ENCODE measurements around the gene MUC12.

MUC12 gene

DNA sequence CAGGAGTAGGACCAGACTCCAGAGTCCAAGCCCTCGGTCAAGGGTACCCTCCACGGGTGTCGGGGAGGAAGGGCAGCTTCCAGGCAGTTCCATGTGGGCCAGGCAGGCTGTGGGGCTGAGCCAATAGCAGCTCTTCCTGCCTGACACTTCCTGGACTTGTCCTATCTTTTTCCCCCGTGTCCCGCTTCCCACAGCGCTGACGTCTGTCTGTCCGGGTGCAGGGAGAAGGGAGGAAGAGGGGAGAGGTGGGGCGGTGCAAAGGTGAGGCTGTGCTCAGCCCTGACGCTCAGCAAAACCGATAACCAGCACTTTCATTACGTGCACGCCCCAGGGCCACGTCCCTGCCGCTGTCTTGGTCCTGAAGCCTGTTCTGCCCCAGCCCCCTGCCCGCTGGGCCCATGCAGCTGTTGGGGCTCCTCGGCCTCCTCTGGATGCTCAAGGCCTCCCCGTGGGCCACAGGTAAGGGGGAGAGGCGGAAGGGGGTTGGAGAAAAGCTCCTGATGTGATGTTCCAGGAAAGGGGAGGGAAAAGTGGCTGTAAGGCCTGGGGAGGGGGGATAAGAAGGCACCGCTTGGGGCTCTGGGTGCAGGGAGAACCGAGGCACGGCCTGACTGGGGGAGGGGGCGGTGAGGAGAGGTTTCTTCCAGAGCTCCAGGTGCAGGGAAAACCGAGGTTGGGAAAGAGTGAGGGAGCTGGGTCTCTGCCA is 20.0 kb upstream of the MUC12 start, which contains the start of gene MUC3A:
MUC3A (plus strand) TSS at position 308 of the 706 bp plus-strand sequence; CDS start at position 399, 91 bp downstream.
- Histone ChIP-seq H3K4me1 (ENCODE audit: insufficient read depth, low read length) (peaks cover 10% of the 10 kb centered on the region), H3K9ac (ENCODE audit: low read depth, low read length) (peak within 1 kb of the TSS; percentile 34), H3K36me3 (ENCODE audit: insufficient read depth, low read length) (no peaks in the 10 kb centered on the region), H3K9me3 (ENCODE audit: control insufficient read depth, insufficient read depth, low read length) (no peaks in the 10 kb centered on the region)

DNA sequence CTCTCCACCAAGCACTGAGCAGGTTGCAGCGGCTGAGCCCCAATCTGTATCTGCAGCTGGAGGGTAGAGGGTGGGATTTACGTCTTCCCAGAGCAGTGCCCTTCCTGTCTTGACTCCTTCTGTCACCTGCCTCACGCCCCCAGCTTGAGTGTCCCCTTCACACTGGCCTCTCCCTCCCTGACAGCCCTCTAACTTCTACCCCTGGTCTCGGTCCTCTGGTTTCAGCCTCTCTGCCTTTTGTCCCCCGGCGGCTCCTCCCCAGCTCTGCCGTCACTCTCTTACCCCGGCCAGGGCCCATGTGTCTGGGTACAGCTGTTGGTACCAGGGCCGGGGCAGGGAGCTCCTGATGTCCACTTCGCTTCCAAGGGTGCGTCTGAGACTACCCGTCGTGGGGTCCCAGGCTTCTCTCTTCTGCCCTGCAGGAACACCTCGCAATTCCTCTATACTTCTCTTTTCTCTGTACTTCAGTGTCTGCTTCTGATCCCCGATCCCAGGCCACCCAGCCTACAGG is 19.4 kb upstream of the MUC12 start:
- Histone ChIP-seq H3K4me1 (ENCODE audit: insufficient read depth, low read length) (peaks cover 10% of the 10 kb centered on the region), H3K36me3 (ENCODE audit: insufficient read depth, low read length) (no peaks in the 10 kb centered on the region), H3K9me3 (ENCODE audit: control insufficient read depth, insufficient read depth, low read length) (no peaks in the 10 kb centered on the region), H3K9ac (ENCODE audit: low read depth, low read length) (peak overlapping the region; percentile 34; the same call in 1 of the 2 replicates)

- Histone ChIP-seq H3K4me1 (ENCODE audit: insufficient read depth, low read length) (peaks cover 10% of the 10 kb centered on the region), H3K9ac (ENCODE audit: low read depth, low read length) (no peak overlapping the region), H3K9me3 (ENCODE audit: control insufficient read depth, insufficient read depth, low read length) (no peaks in the 10 kb centered on the region), H3K36me3 (ENCODE audit: insufficient read depth, low read length) (no peaks in the 10 kb centered on the region)
Measured at GRCh38 chr7:100951172-100951571, 18.2 kb upstream of the MUC12 start.

DNA sequence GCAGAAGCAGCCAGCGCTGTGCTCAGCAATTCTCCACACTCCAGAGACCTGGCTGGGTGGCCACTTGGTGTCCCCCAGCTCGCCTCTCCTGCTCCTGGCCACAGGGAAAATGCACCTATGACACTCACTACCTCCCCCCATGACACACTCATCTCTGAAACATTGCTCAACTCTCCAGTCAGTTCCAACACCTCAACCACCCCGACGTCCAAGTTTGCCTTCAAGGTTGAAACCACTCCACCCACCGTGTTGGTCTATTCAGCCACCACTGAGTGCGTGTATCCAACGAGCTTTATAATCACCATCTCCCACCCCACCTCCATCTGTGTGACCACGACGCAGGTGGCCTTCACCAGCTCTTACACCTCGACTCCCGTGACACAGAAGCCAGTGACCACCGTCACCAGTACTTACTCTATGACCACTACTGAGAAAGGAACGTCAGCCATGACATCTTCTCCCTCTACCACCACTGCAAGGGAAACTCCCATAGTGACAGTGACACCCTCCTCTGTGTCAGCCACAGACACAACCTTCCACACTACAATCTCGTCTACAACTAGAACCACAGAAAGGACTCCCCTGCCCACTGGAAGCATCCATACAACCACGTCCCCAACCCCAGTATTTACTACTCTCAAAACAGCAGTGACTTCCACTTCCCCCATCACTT is 17.3 kb upstream of the MUC12 start:
- H3K4me1 ChIP-seq (ENCODE audit: insufficient read depth, low read length), result peaks cover 10% of the 10 kb centered on the region
- H3K36me3 ChIP-seq (ENCODE audit: insufficient read depth, low read length), result no peaks in the 10 kb centered on the region
- H3K9ac ChIP-seq (ENCODE audit: low read depth, low read length), result no peak overlapping the region
- H3K9me3 ChIP-seq (ENCODE audit: control insufficient read depth, insufficient read depth, low read length), result no peaks in the 10 kb centered on the region

DNA sequence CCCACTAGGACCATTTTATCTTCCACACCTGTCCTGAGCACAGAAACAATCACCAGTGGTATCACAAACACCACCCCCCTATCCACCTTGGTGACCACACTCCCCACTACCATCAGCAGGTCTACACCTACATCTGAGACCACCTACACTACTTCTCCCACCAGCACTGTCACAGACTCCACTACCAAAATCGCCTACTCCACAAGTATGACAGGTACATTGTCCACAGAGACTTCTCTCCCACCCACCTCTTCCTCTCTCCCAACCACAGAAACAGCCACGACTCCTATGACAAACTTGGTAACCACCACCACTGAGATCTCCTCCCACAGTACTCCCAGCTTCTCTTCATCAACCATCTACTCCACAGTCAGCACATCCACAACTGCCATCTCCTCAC is 16.7 kb upstream of the MUC12 start:
- Histone ChIP-seq H3K9me3 (ENCODE audit: control insufficient read depth, insufficient read depth, low read length) (no peaks in the 10 kb centered on the region), H3K36me3 (ENCODE audit: insufficient read depth, low read length) (peaks cover 4% of the 10 kb centered on the region), H3K4me1 (ENCODE audit: insufficient read depth, low read length) (peaks cover 10% of the 10 kb centered on the region)

DNA sequence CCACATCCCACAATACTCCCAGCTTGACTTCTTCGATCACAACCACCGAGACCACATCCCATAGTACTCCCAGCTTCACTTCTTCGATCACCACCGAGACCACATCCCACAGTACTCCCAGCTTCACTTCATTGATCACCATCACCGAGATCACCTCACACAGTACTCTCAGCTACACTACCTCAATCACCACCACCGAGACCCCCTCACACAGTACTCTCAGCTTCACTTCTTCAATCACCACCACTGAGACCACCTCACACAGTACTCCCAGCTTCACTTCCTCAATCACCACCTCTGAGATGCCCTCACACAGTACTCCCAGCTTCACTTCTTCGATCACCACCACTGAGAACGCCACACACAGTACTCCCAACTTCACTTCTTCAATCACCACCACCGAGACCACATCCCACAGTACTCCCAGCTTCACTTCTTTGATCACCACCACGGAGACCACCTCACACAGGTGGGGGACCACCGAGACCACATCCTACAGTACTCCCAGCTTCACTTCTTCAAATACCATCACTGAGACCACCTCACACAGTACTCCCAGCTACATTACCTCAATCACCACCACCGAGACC is 11.4 kb upstream of the MUC12 start:
- Histone ChIP-seq H3K9me3 (ENCODE audit: control insufficient read depth, insufficient read depth, low read length) (0 out of 2 replicates have a peak, but pooled peaks cover 2% of the 10 kb centered on the region), H3K4me1 (ENCODE audit: insufficient read depth, low read length) (no peaks in the 10 kb centered on the region)

More for the DNA sequence above, 16.7 kb upstream of the MUC12 start:
- no peak overlapping the region for H3K9ac ChIP-seq (ENCODE audit: low read depth, low read length)

GRCh38 chr7:100959894-100960293 is 9.5 kb upstream of the MUC12 start:
- Histone ChIP-seq H3K4me1 (ENCODE audit: insufficient read depth, low read length) (peaks cover 6% of the 10 kb centered on the region; the same call in 1 of the 2 replicates), H3K9me3 (ENCODE audit: control insufficient read depth, insufficient read depth, low read length) (0 out of 2 replicates have a peak, but pooled peaks cover 2% of the 10 kb centered on the region), H3K9ac (ENCODE audit: low read depth, low read length) (no peak overlapping the region), H3K36me3 (ENCODE audit: insufficient read depth, low read length) (peaks cover 16% of the 10 kb centered on the region)

More for the DNA sequence above, 11.4 kb upstream of the MUC12 start:
- no peak overlapping the region for H3K9ac ChIP-seq (ENCODE audit: low read depth, low read length)
- H3K36me3 ChIP-seq (ENCODE audit: insufficient read depth, low read length), result peaks cover 16% of the 10 kb centered on the region

- peaks cover 10% of the 10 kb centered on the region; the same call in 1 of the 2 replicates for H3K4me1 ChIP-seq (ENCODE audit: insufficient read depth, low read length)
- 0 out of 2 replicates have a peak, but pooled peaks cover 2% of the 10 kb centered on the region for H3K9me3 ChIP-seq (ENCODE audit: control insufficient read depth, insufficient read depth, low read length)
- peaks cover 13% of the 10 kb centered on the region for H3K36me3 ChIP-seq (ENCODE audit: insufficient read depth, low read length)
- no peak overlapping the region for H3K9ac ChIP-seq (ENCODE audit: low read depth, low read length)
Measured at GRCh38 chr7:100962537-100962936, 6.8 kb upstream of the MUC12 start.

- Histone ChIP-seq H3K4me1 (ENCODE audit: insufficient read depth, low read length) (peaks cover 11% of the 10 kb centered on the region; the same call in 1 of the 2 replicates), H3K36me3 (ENCODE audit: insufficient read depth, low read length) (peaks cover 5% of the 10 kb centered on the region; the same call in 1 of the 2 replicates), H3K9me3 (ENCODE audit: control insufficient read depth, insufficient read depth, low read length) (no peaks in the 10 kb centered on the region), H3K9ac (ENCODE audit: low read depth, low read length) (no peak overlapping the region)
Measured at GRCh38 chr7:100963386-100963785, 6.0 kb upstream of the MUC12 start.

GRCh38 chr7:100963874-100964273 is 5.5 kb upstream of the MUC12 start:
- Histone ChIP-seq H3K4me1 (ENCODE audit: insufficient read depth, low read length) (peaks cover 11% of the 10 kb centered on the region; the same call in 1 of the 2 replicates), H3K36me3 (ENCODE audit: insufficient read depth, low read length) (no peaks in the 10 kb centered on the region; the same call in 1 of the 2 replicates), H3K9me3 (ENCODE audit: control insufficient read depth, insufficient read depth, low read length) (no peaks in the 10 kb centered on the region), H3K9ac (ENCODE audit: low read depth, low read length) (no peak overlapping the region)

DNA sequence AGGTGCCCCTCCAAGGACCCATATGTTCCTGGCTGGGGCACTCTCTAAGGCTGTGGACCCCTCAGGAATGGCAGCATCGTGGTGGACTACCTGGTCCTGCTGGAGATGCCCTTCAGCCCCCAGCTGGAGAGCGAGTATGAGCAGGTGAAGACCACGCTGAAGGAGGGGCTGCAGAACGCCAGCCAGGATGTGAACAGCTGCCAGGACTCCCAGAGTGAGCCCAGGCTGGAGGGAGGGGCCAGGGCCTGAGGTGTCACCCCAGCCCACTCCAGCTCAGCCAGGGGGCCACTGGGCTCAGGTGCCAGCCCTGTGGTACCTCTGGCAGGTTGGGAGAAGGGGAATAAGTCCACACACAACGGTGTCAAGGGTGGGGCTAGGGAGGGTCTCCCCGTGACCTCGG is 4.7 kb upstream of the MUC12 start:
- Histone ChIP-seq H3K9ac (ENCODE audit: low read depth, low read length) (no peak overlapping the region), H3K36me3 (ENCODE audit: insufficient read depth, low read length) (no peaks in the 10 kb centered on the region), H3K9me3 (ENCODE audit: control insufficient read depth, insufficient read depth, low read length) (no peaks in the 10 kb centered on the region), H3K4me1 (ENCODE audit: insufficient read depth, low read length) (peaks cover 11% of the 10 kb centered on the region; the same call in 1 of the 2 replicates)

GRCh38 chr7:100965045-100965722 is 4.2 kb upstream of the MUC12 start:
- Histone ChIP-seq H3K4me1 (ENCODE audit: insufficient read depth, low read length) (peaks cover 11% of the 10 kb centered on the region; the same call in 1 of the 2 replicates), H3K36me3 (ENCODE audit: insufficient read depth, low read length) (no peaks in the 10 kb centered on the region), H3K9me3 (ENCODE audit: control insufficient read depth, insufficient read depth, low read length) (no peaks in the 10 kb centered on the region), H3K9ac (ENCODE audit: low read depth, low read length) (peak overlapping the region; percentile 55; the same call in 1 of the 2 replicates)

- Histone ChIP-seq H3K9ac (ENCODE audit: low read depth, low read length) (peak overlapping the region; percentile 55; the same call in 1 of the 2 replicates), H3K4me1 (ENCODE audit: insufficient read depth, low read length) (peaks cover 11% of the 10 kb centered on the region; the same call in 1 of the 2 replicates), H3K36me3 (ENCODE audit: insufficient read depth, low read length) (no peaks in the 10 kb centered on the region), H3K9me3 (ENCODE audit: control insufficient read depth, insufficient read depth, low read length) (no peaks in the 10 kb centered on the region)
Measured at GRCh38 chr7:100965723-100966541, 3.4 kb upstream of the MUC12 start.

All from ES-I3 (cell line).